GM12891 (cell line): ENCODE measurements around the gene ADAM17.

Experiments
- PAX5 ChIP-seq: IDR thresholded peaks from 2 replicates; pipeline ENCODE4 v1.6.1; 2011; ENCODE audit warnings: low read length, moderate library complexity, mild to moderate bottlenecking; ENCODE audit not compliant: insufficient read depth, severe bottlenecking
- POLR2A ChIP-seq: IDR thresholded peaks from 2 replicates; pipeline ENCODE4 v1.6.1; 2011; ENCODE audit warnings: low read depth, low read length, control low read depth
- POLR2AphosphoS5 ChIP-seq: IDR thresholded peaks from 2 replicates; pipeline ENCODE4 v1.6.1; 2011; ENCODE audit warnings: low read depth, low read length, control low read depth
- SPI1 ChIP-seq: IDR thresholded peaks from 2 replicates; pipeline ENCODE4 v1.6.1; 2011; ENCODE audit warnings: low read depth, low read length, control low read depth
- TAF1 ChIP-seq: IDR thresholded peaks from 2 replicates; pipeline ENCODE4 v1.6.1; 2011; ENCODE audit warnings: low read depth, low read length, control low read depth

GRCh38 chr2:9560628-9561027 is 5.0 kb upstream of the ADAM17 start:
- TF ChIP-seq POLR2A (no peak), TAF1 (no peak), PAX5 (no peak), POLR2AphosphoS5 (no peak), SPI1 (no peak)
